Gastroesophageal sphincter (tissue), 3 donors: ENCODE measurements around the gene MFSD11.

Source experiments
- CTCF ChIP-seq, 4 experiments: fragments of 200-600 bp in 2 of 4; fragments of 450-650 bp in 2 of 4; sonication (generic) in 1 of 4; IDR thresholded peaks; one replicate each; pipeline ENCODE4 v1.5.1; 2017 to 2019; ENCODE audit warnings: antibody characterized with exemption in 4 of 4, mild to moderate bottlenecking in 2 of 4, moderate library complexity in 2 of 4
- EP300 ChIP-seq: sonication (generic); formaldehyde crosslinking; IDR thresholded peaks from one replicate; pipeline ENCODE4 v1.6.1; 2017; ENCODE audit warnings: antibody characterized with exemption, mild to moderate bottlenecking

- TF ChIP-seq EP300, result no peak
- TF ChIP-seq CTCF (IDR thresholded peaks at IDR 0.05), result no peak
Measured at GRCh38 chr17:76781056-76781982, 43.4 kb downstream of the MFSD11 start.
